ENCODE measurements around the gene CBX2.

CBX2 gene

GRCh38 chr17:79821331-79822095, 43.6 kb downstream of the CBX2 start:
- in situ Hi-C loops (cut with HindIII; ENCODE audit: low sequenced_read_pairs) = no loop called here

GRCh38 chr17:79822583-79823124, 44.7 kb downstream of the CBX2 start:
- in situ Hi-C loops (cut with HindIII; ENCODE audit: low sequenced_read_pairs) = no loop called here

- in situ Hi-C loops (cut with HindIII; ENCODE audit: low sequenced_read_pairs) = no loop called here
Measured at GRCh38 chr17:79824234-79824633, 46.3 kb downstream of the CBX2 start.

GRCh38 chr17:79824893-79825579, 47.1 kb downstream of the CBX2 start:
- in situ Hi-C loops (cut with HindIII; ENCODE audit: low sequenced_read_pairs) = no loop called here

GRCh38 chr17:79825580-79825921, 47.6 kb downstream of the CBX2 start:
- in situ Hi-C loops (cut with HindIII; ENCODE audit: low sequenced_read_pairs) = no loop called here

GRCh38 chr17:79826204-79826680, 48.3 kb downstream of the CBX2 start:
- in situ Hi-C loops (cut with HindIII; ENCODE audit: low sequenced_read_pairs) = no loop called here

GRCh38 chr17:79826841-79827578, 49.1 kb downstream of the CBX2 start:
- in situ Hi-C loops (cut with HindIII; ENCODE audit: low sequenced_read_pairs) = no loop called here

GRCh38 chr17:79829004-79829403, 51.1 kb downstream of the CBX2 start:
- in situ Hi-C loops (cut with HindIII; ENCODE audit: low sequenced_read_pairs) = no loop called here

- in situ Hi-C loops (cut with HindIII; ENCODE audit: low sequenced_read_pairs) = no loop called here
Measured at GRCh38 chr17:79829457-79829856, 51.5 kb downstream of the CBX2 start.

- in situ Hi-C loops (cut with HindIII; ENCODE audit: low sequenced_read_pairs) = no loop called here
Measured at GRCh38 chr17:79830303-79830702, 52.4 kb downstream of the CBX2 start.

- in situ Hi-C loops (cut with HindIII; ENCODE audit: low sequenced_read_pairs) = no loop called here
Measured at GRCh38 chr17:79830763-79831264, 52.9 kb downstream of the CBX2 start.

- in situ Hi-C loops (cut with HindIII; ENCODE audit: low sequenced_read_pairs) = no loop called here
Measured at GRCh38 chr17:79831265-79832217, 53.6 kb downstream of the CBX2 start.

- in situ Hi-C loops (cut with HindIII; ENCODE audit: low sequenced_read_pairs) = no loop called here
Measured at GRCh38 chr17:79832218-79833109, 54.5 kb downstream of the CBX2 start.

GRCh38 chr17:79833110-79833450, 55.1 kb downstream of the CBX2 start:
- in situ Hi-C loops (cut with HindIII; ENCODE audit: low sequenced_read_pairs) = no loop called here

- in situ Hi-C loops (cut with HindIII; ENCODE audit: low sequenced_read_pairs) = no loop called here
Measured at GRCh38 chr17:79833744-79834564, 56.0 kb downstream of the CBX2 start.

GRCh38 chr17:79834565-79835469, 56.9 kb downstream of the CBX2 start:
- in situ Hi-C loops (cut with HindIII; ENCODE audit: low sequenced_read_pairs) = no loop called here

- in situ Hi-C loops (cut with HindIII; ENCODE audit: low sequenced_read_pairs) = no loop called here
Measured at GRCh38 chr17:79835470-79835899, 57.5 kb downstream of the CBX2 start.
